HG03558 (cell line): ENCODE data around the gene IL3.

ENCODE experiments used
- ATAC-seq: cut with Tn5 transposase; IDR thresholded peaks from one replicate; pipeline ENCODE4 v1.9.1; 2021; ENCODE audit warnings: moderate number of reproducible peaks; ENCODE audit not compliant: unreplicated experiment; ENCODE audit errors: extremely low read depth

Gene IL3, protein sequence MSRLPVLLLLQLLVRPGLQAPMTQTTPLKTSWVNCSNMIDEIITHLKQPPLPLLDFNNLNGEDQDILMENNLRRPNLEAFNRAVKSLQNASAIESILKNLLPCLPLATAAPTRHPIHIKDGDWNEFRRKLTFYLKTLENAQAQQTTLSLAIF

GRCh38 chr5:132060501-132061161 is at the start of gene IL3:
Gene IL3 (plus strand): TSS chr5:132060655. CDS start chr5:132060707, 52 bp downstream.
- ATAC-seq: no peak

- ATAC-seq: no peak
Measured at GRCh38 chr5:132010989-132011621, 49.4 kb upstream of the IL3 start.

GRCh38 chr5:132011622-132012343 is 48.7 kb upstream of the IL3 start, which contains the start of gene ACSL6:
Gene ACSL6 (minus strand): TSS chr5:132011658. CDS start chr5:132011553, 105 bp downstream.
- ATAC-seq: no peak

DNA sequence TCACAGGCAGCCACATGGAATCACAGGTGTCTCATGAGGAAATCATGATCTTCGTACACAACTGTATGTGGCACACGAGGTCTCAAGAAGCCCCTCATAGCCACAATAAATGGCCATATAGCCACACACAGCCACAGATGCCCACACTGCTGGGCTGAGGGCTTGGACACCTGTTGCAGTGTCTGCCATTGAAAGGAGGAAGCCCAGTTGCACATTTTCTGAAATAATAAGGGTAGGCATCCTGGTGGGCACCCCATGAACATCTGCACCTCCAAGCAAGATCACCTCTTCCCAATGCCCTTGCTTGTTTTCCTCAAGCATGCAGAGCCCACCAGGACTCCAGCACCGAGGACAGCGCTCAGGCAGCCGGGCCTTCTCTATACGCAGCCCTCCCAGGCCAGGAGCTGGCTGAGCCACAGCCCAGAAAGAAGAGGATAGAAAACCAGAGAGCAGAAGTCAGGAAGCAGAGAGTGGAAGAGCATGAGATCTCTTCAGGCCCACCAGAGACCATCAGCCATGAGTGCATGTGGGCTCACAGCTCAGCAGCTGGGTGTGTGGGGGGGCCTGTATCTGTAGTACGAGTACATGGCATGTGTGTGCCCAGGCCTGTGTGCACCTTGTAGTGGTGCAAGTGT is 48.0 kb upstream of the IL3 start:
- no peak for ATAC-seq

DNA sequence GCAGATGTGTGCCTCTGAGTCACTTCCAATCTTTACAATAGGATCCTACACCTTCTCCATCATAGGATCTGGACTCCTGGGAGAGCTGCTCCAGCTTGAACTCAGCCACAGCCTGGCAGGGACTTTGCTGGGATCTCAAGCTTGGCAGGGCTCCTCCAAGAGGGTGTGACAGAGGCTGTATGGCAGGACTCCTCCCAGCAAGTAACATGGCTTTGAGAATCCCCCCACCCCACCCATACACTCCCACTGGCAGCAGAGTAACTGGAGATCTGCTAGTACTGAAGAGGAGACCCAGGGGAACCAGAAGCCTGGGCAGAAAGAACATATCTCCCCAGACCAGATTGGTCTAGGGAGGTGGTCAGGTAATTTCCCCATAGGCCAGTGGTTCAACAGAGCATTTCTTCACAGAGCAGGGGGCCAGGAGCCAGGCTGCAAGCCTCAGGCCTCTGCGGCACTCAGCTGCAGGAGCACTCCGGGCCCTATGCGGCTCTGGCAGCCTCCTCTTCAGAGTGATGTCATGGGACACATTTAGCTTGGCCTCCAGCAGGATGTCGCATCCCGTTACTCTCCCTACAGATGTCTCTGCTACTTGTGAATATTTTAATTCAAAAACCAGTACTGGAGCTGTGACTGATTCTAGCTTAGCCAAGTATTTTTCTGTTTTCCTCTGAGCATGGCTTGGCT is 47.3 kb upstream of the IL3 start:
- ATAC-seq: no peak

DNA sequence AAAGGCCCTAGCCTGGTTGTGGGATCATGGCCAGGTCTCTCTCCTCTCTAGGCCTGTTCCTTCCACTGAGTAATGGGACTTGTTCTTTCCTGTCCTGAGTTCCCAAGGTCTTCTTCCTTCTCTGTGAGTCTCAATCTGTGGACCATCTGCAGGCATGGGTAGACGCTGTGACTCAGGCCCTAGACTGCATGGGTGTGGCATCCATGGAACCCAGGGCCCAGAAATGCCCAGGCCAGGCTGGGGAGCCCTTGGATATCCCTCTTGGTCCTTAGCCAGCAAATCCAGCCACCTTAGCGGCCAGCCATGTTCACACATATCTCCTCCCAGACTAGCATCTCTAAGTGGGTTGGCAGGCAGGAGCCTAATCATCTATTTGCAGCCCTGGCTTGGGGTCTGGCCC is 46.7 kb upstream of the IL3 start:
- ATAC-seq: no peak

GRCh38 chr5:132016721-132017250 is 43.7 kb upstream of the IL3 start:
- no peak for ATAC-seq

DNA sequence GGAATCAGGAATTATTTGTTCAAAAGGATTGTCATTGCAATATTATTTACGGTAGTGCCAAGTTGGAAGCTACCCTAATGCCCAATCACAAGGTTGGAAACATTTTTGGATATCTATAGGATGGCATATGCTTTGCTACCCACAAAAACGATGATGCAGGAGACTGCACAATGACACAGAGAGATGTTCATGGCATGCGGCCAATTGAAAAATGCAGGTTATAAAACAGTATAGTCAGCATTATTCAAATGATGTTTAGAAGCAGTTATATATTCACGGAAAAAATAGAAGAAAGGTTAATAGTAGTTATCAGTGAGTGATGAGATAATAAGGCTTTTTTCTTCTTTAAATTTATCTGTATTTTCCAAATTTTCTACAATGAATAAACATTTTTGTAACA is 43.1 kb upstream of the IL3 start:
- ATAC-seq: no peak

DNA sequence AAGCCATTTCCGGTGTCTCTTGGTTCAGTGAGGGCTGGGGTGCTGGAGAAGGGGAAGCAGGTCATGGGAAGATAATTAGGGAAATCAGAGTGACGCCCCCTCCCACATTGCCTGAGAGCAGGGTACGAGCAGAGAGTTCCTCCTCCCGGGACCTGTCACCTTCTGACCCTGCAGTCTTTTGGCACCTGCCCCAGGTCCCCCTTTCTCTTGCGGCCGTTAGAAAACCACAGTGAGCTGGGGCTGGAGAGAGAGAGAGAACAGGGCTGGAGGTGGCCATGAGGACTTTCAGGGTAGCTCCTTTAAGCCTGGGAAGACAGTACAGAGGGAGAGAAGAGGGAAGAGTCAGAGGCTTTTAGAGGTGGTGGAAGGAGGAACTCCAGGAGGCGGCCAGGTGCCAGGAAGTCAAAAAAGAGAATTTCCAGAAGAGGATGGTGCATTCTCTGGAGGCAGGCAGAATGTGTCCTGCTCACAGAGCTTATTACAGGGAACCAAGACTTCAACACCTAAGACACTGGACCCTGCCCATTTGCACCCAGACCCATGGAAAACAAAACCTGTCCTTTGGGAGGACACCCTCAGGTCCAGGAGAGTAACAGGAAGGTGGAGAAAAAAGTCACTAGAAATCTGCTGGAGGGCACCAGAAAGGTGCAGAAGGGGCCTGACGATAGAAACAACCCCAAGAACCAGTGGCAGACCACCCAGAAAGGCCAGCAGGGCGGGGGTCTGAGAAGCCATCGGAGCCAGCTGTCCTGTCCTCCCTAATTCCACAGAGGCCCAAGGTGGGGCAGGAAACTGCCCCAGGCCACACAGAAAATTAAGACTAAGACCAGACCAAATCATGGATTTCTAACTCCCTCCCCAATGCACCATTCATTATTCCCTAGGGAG is 42.5 kb upstream of the IL3 start:
- ATAC-seq: no peak

GRCh38 chr5:132019337-132019736 is 41.1 kb upstream of the IL3 start:
- no peak for ATAC-seq

DNA sequence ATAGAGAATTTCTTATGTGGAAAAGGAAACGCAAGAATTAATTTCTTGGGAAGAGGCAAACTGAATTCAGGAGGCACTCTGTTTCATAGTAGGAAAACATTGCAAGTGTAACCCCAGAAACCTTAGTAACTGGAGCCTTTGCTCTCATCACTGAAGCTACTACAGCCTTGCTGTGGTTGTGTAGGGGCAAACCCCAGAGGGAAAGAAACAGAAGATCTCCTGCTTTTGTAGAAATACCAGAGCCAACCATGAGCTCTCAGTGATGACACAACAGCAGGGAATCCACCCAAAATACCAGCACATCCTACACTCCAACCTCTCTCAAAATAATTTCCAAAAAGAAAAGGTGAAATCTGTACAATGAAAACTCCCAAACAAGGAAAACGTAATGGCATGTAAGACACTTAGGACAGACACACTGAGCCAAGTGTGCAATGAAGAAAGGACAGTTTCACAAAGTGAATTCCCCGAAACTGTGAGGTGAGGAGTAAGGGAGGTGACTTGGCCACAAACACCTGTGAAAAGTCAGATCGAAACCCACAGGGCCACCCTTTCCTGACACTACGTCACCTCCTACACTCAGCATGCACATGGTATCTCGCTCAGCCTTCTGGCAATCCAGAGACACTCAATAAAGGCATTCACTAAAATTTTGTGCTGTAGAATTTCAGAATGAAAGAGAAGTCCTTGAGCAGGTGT is 40.4 kb upstream of the IL3 start:
- ATAC-seq: peak; percentile 97

DNA sequence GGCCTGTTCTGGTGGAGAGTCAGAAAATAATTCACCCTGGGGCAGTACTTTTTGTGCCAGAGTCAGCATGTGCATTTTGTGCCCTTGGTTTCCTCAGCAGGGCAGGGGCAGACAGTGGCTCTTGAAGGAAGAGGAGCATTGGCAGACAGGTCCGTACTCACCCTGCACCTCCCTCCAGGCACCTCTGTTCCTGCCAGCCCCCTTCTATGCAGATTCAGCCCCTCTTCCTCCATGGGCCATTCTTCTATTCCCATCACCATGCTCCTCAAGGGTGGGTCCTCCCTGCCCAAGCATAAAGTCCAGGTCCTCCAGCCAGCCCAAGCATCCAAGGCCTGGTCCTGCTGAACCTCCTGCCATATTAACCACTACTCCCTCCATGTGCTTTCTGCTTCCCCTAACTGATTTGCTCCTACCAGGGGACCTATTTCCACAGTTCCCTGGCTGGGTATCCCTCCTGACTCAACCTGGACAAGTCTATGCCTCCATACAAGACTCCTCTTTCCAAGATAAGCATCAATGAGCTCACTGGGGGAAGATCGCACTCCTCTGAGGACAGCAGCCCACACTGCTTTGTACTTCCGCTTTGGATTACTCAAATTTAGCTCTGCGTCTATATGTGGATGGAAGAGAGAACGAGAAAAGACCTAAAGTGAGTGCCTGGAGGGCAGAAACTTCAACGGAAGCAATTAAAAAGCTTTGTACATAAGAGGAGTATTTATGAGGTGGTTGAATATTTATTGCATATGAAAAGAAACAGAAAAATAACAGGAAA is 39.7 kb upstream of the IL3 start:
- peak; percentile 5 for ATAC-seq

- ATAC-seq: no peak
Measured at GRCh38 chr5:132021654-132022053, 38.8 kb upstream of the IL3 start.

DNA sequence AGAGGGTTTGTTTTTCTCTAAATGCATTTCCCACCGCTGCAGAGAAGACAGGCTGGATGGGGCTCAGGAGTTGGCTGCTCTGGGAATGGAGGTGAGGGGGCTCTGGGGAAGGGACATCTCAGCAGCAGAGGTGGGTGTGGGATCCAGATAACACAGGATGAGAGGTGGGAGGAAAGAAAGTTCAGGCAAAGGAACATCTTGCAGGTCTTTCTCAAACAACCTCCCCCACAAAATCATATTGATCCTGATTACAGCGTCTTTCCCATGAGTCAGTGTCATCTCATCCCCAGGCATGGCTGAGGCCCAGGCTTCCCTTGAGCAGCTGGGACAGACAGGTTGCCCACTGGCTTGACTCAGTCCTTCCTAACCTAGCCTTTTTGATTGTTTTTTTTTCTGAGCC is 37.7 kb upstream of the IL3 start:
- ATAC-seq: no peak

GRCh38 chr5:132023258-132024116 is 37.0 kb upstream of the IL3 start:
- ATAC-seq: no peak

- no peak for ATAC-seq
Measured at GRCh38 chr5:132024117-132024435, 36.4 kb upstream of the IL3 start.
